ENCODE data around the gene SPP1. TPM values are rescaled to one million over a fixed set of nuclear protein-coding genes. Genes with fewer than 3 reads are reported as not detected.

SPP1 gene
- polyA plus RNA-seq, 3 donors = 156 to 347 (median 225) TPM

DNA sequence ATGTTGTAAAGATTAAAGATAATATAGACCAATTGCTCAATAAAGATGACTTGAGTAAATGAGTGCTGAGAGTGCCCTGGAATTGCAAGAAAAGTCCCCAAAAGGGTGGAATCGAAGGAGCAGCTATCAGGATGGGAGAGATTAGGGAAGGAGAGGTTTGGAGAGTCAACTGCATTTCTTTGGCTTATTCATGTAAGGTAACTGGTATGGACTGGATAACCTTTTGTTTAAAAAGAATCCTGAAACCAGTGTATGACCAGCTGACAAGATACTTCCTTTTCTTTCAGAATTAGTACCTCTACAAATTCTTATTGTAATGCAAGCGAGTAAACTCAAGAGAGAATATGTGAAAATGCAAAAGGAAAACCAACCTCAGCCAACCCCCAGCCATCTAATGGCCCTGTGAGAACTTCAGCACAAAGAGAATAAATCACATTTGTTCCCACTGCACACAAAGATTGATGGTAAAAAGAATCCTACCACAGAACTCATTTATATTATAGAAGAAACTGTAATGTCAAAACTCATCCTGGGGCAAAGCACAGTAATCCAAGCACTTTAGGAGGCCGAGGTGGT lies 24.5 kb upstream of the SPP1 start:
- DNase-seq (ENCODE audit: low read depth in 3 of 3, low spot score in 2 of 3) = no peak

DNA sequence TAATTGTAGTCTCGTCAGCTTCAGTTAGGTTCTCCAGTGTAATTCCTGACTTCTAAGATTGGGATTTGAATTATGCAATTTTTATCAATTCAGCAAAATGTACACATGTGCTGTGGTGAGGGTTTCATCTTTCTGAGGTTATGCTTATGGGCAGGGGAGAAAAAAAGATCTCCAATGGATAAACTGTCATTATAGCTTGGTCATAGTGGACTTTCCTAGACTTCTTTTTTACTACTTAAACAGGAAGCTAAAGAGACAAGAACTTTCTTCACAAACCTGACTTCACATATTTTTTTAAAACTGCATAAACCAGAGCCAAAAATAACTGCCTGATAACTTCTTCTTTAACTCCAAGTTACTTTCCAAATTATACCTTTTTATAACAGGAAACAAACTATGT lies 21.7 kb upstream of the SPP1 start:
- no peak for DNase-seq (ENCODE audit: low read depth in 3 of 3, low spot score in 2 of 3)

DNA sequence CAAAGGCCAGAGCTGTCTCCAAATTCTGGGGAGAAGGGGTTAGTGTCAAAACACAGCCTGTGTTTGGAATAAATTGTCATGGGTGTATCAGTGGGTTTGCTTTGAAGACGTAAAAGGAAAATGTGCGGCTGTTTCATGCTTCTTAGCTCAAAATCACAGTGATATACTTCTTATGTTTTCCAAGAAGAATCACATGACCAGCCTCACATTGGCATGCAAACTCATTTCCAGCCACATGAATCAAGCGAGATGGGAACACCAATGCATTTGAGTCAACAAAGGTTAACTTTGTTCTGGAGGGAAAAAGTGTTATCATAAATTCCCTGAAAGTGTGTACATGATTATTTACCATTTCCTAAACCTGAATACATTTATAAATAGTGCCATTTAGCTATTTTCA lies 19.0 kb upstream of the SPP1 start:
- DNase-seq (ENCODE audit: low read depth in 3 of 3, low spot score in 2 of 3) = no peak

DNA sequence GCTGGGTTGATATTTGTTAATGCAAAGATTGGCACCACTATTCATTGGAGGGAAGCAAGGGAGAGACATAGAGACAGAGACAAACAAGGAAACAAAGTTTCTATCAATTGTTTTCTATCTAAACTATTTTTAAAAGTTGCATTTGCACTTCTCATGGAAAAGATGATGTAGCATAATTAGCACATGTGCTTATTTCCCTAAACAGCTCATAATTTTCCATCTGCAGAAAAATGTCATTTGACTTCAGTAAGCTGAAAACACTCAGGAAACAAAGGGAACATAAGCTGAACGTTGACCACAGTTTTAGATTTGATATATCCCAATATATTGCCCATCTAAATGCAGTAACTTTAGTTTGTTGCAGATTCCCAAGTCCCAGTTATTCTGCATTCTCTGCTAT lies 18.5 kb upstream of the SPP1 start:
- no peak for DNase-seq (ENCODE audit: low read depth in 3 of 3, low spot score in 2 of 3)

DNA sequence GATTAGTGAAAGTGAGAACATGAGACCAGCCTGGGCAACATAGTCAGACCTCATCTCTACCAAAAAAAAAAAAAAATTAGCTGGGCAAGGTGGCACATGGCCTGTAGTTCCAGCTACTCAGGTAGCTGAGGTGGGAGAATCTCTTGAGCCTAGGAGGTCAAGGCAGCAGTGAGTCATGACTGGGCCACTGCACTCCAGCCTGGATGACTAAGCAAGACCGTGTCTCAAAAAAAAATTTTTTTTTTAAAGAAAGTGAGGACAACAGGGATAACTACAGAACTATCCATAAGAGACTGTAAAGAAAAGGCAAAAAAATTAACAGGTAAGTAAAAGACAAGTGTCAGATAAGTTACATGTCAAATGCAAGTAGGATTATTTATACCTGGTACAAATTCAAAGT lies 13.5 kb upstream of the SPP1 start:
- no peak for DNase-seq (ENCODE audit: low read depth in 3 of 3, low spot score in 2 of 3)

DNA sequence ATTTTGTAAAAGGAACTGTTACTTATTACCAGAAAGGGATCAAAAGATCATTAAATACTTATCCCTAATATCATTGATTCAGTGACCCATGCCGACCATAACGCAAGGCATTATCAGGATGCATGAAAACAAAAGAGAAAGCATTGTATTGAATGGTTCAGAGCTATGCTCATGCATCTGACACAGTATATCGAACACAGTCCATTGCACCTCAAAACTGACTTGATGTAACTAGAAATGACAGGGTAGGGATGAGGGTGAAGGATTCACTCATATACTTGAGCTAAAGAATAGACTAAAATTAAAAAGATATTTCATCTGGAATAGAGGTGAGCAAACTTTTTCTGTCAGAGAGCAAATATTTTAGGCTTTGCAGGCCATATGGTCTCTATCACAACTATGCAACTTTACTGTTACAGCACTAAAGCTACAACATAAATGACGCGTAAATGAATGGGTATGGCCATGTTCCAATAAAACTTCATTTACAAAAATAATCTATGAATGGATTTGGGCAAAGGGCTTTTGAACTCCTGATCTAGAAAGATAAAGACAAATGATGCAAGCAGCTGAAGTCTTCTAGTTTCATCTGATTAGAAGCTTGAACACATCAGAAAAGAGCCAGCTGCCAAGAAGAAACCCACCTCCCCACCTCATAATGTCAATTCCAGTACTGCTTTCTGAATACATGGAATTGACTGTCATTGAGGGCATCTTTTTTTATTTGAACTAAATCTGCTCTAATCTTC lies 12.9 kb upstream of the SPP1 start:
- DNase-seq (ENCODE audit: low read depth in 3 of 3, low spot score in 2 of 3) = no peak

DNA sequence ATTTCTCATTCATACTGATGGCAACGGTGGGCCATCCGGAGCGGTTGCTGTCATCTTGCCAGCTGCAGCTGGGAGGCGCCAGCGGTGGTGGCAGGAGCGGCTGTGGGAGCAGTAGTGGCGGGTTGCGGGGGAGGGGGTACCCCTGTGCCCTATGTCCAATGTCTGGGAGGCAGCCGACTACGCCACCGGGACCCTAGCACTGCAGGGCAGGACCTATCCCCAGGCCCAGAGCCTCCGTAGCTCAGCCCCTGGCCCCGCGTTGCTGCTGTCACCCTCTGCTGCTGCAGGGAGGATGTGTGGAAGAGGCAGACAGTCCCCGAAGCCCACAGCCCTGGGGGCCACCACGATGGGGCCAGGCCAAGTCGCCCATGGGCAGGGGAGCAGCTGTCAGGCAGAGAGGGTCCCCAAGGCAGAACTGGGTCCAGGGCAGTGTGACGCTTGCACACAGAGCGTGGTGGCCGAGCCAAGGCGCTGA lies 10.0 kb upstream of the SPP1 start:
- no peak for DNase-seq (ENCODE audit: low read depth in 3 of 3, low spot score in 2 of 3)

DNA sequence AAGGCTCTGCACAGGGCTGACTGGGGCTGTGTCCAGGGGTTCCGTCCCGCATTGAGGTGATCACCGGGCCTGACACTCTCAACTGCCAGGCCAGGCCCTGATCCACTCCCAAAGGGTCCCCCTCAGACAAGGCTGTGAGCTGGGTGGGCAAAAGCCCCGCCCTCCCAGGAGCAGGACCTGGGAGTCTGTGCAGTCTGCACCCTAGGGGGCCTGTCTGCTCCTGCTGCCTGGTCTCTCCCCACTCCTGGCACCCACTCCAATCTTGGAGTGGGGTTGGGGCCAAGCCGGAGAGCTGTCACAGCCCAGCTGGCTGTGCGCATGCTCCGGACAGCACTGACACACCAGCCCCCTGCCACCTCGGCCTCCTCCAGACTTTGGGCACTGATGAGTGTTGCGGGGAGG lies 9.4 kb upstream of the SPP1 start:
- DNase-seq (ENCODE audit: low read depth in 3 of 3, low spot score in 2 of 3) = no peak

DNA sequence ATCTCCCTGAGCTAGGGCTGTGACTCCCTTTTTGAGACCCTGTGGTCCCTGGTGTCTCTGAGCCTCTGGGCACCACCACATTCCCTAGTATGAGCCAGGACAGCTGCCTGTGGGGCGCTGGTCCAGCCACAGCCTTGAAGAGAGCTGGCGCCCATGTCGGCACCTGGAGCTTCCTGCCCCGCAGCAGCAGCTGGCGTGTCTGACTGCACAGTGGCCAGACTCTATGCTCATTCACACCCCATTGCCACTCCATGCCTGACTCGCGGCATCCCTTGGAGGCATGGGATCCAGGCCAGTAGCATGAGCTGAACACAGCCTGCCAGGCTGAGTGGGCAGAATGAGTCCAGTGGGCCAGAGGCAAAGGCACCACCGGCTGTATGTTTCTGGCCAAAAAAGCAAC lies 8.3 kb upstream of the SPP1 start:
- no peak for DNase-seq (ENCODE audit: low read depth in 3 of 3, low spot score in 2 of 3)

DNA sequence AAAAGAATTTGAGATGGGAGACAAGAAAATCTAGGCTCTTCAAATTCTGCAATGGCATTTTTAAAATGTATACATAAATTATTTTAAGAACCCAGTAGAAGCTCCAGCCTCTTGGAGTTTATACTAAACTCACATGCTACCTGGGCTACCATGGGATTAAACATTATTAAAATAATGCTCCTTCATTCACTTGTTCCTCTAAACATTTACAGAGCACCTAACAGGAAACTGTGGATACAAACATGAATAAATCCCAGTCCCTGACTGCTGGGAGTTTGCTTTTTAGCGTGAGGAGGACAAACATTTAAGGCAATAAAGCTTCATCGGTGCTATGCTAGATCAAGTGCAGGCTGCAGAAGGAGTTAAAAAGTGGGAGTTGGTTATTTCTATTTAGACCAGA lies 5.4 kb upstream of the SPP1 start:
- DNase-seq (ENCODE audit: low read depth in 3 of 3, low spot score in 2 of 3) = no peak

DNA sequence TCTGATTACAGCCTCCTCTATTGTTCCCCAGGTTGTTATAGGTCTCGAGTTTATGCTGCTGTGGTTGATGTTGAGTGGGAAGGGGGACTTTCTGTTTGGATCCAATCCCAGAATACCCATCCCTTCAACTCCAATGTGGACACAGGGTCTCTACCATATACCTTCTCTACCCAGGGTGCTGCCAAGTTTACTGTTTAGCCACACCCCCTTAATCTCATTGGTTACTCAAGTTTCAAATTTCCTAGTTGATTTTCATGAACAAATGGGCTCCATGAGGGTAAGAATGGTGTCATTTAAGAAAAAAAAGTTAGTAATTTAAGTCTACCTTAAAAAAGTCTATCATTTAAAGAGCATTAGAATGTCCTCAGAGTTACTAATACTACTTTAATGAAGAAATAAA lies 3.6 kb upstream of the SPP1 start:
- DNase-seq (ENCODE audit: low read depth in 3 of 3, low spot score in 2 of 3) = no peak

DNA sequence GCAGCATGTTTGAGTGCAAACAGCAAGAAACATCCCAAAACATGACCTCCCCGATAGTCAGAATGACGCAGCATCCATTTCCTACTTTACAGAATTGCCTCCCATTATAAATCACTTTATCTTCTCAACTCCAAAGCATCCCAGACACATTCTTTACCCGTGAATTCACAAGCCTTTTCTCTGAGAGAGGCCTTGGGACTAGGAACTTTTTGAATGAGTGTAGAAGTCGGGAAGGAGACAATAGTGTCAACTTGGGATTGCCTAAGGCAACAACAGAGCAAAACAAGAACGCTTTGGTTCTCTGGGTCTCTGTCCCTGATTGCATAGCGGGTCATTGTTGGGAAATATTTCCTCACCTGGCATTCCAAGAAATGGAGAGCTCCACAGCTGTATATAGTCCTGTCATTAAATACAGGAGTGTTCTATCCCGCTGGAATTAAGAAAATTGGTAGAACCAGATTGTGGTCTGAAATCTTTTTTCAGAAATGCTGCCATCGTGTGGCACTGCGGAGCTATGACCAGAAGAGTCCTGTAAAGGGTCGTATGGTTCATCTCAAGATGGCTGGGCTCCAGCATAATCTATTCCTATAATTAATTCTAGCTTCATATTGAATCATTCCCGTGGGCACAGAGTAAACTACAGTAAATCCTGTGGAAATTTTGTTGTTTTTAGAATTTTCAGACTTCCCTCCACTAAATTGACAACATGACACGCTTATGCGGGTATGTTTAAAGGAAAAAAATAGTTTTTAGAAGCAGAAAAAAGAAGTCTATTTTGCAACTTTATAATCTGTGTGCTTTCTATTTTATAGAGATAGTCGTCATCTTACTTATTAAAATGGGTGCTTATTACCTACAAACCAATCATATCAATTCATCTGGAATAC lies 2.0 kb upstream of the SPP1 start:
- peak in 1 of 3 donors; percentile 57 for DNase-seq (ENCODE audit: low read depth in 3 of 3, low spot score in 2 of 3)

DNA sequence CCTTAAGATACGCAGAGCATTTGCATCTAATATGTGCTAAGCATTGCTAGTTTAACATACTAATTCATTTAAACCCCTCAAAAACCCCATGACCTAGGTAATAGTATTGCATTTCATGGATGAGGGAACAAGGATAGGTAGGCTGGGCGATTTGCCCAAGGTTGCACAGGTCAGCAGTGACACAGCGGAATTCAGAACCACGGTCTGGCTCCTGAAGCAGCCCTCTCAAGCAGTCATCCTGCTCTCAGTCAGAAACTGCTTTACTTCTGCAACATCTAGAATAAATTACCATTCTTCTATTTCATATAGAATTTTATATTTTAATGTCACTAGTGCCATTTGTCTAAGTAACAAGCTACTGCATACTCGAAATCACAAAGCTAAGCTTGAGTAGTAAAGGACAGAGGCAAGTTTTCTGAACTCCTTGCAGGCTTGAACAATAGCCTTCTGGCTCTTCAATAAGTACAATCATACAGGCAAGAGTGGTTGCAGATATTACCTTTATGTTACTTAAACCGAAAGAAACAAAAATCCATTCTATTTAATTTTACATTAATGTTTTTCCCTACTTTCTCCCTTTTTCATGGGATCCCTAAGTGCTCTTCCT lies 555 bp upstream of the SPP1 start:
- no peak for DNase-seq (ENCODE audit: low read depth in 3 of 3, low spot score in 2 of 3)

DNA sequence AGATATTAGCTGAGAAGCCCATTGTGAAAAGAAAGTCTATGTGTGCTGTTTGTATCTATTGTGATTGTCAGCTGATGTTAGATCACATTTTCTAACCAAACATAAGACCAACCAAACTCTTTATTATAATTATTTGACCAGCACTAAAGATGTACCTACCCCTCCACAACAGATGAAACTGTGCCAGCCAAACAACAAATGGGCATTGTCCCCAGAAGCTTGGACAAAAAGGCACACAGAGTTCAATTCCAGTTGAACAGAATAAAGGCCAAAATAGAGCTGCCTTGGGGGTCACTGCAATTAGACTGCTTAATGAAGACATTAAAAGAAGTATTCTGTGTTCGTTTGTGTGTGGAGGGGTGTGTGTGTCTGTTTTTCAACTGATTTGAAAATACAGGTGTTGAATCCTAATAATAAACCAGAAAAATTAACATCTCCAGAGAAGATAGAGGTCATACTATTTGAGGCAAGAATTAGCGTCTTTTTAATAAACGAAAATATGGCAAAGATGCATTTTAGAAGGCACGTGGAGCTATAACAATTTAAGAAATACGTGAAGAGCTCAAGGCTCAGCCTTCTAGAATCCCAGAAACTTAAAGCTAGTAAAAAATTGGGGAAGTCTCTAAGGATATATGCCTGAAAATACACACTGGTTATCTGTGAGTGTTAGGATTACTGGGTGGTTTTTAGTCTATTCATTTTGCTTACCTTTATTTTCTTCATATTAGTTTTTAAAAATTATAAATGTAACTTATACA lies 2.2 kb downstream of the SPP1 start:
- DNase-seq (ENCODE audit: low read depth in 3 of 3, low spot score in 2 of 3) = no peak

DNA sequence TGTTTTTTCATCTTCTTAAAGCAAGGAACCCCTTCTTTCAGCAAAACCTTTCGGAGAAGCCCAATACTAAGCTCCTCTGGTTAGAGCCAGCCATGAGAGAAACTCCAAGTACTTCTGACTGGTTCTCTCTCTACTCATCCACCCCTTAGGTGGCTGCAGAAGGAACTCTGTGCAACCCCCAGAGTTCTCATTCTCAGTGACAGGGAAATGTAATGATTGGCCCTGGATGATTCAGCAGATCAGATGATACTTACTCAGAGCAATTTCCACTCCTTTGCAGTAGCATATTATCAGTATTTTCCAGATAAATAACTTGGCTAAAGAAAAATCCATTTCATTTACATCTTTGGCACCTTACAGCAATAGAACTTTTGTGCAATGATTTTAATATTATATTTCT lies 3.2 kb downstream of the SPP1 start:
- no peak for DNase-seq (ENCODE audit: low read depth in 3 of 3, low spot score in 2 of 3)

DNA sequence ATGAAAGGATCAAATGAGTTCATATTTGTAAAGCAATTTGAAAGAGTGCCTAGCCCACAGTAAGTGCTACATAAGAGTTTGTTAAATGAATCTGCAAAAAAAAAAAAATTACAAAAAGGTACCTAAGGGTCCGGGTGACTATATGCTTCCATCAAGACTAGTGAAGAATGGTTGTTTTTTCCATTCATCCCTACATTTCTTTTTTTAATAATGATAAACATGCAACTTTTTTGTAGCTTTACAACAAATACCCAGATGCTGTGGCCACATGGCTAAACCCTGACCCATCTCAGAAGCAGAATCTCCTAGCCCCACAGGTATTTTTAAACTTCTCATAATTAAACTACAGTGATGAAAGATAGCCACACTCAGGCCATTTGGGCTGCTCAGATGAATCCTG lies 4.3 kb downstream of the SPP1 start:
- DNase-seq (ENCODE audit: low read depth in 3 of 3, low spot score in 2 of 3) = no peak

DNA sequence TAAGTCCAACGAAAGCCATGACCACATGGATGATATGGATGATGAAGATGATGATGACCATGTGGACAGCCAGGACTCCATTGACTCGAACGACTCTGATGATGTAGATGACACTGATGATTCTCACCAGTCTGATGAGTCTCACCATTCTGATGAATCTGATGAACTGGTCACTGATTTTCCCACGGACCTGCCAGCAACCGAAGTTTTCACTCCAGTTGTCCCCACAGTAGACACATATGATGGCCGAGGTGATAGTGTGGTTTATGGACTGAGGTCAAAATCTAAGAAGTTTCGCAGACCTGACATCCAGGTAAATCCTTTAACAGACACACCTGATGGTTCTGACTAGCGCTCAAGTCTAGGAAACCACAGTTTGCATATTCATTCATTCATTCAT lies 6.0 kb downstream of the SPP1 start:
- DNase-seq (ENCODE audit: low read depth in 3 of 3, low spot score in 2 of 3) = no peak

DNA sequence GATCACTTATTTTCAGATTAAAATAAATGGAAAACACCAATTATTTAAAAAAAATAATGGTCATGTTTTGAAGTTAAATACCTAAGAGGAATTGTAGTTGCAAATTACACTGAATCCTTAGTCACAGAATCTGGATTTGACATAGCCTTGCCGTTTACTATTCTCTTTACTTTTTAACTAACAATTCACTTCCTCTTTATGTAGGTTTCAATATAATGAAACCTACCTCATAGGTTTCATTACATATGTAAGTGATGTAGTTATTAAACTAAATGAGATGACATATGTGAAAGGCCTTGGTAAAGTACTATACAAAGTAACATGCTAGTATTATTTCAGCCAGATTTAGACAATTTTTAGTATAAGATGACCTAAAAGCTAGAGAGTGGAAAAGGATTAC lies 6.5 kb downstream of the SPP1 start:
- DNase-seq (ENCODE audit: low read depth in 3 of 3, low spot score in 2 of 3) = no peak

DNA sequence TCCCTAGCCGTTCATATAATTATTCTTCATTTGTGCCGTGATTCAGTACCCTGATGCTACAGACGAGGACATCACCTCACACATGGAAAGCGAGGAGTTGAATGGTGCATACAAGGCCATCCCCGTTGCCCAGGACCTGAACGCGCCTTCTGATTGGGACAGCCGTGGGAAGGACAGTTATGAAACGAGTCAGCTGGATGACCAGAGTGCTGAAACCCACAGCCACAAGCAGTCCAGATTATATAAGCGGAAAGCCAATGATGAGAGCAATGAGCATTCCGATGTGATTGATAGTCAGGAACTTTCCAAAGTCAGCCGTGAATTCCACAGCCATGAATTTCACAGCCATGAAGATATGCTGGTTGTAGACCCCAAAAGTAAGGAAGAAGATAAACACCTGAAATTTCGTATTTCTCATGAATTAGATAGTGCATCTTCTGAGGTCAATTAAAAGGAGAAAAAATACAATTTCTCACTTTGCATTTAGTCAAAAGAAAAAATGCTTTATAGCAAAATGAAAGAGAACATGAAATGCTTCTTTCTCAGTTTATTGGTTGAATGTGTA lies 7.0 kb downstream of the SPP1 start:
- DNase-seq (ENCODE audit: low read depth in 3 of 3, low spot score in 2 of 3) = no peak

DNA sequence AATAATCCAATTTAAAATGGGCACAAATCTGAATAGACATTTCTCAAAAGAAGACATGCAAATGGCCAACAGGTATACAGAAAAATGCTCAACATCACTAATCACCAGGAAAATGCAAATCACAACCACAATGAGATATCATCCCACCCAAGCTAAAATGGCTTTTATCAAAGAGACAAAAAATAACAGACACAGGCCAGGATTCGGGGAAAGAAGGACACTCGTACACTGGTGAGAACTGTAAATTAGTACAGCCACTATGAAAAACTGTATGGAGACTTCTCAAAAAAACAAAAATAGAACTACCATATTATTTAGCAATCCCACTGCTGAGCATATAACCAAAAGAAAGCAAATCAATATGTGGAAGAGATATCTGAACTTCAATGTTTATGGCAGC lies 8.5 kb downstream of the SPP1 start:
- DNase-seq (ENCODE audit: low read depth in 3 of 3, low spot score in 2 of 3) = no peak
